Stimulated activated CD4-positive, alpha-beta T cell treated with anti-CD3 and anti-CD28 coated beads, Interleukin-1b, Interleukin-23, amount 100 ng/mL, for 24 hours (primary cell): ENCODE data around the gene P3H4.

Source experiments
- DNase-seq, 4 experiments: peaks; one replicate each; pipeline ENCODE4 v3.0.0-alpha.2; 2020; ENCODE audit warnings: low read depth in 4 of 4, low spot score in 1 of 4

The P3H4 gene

DNA sequence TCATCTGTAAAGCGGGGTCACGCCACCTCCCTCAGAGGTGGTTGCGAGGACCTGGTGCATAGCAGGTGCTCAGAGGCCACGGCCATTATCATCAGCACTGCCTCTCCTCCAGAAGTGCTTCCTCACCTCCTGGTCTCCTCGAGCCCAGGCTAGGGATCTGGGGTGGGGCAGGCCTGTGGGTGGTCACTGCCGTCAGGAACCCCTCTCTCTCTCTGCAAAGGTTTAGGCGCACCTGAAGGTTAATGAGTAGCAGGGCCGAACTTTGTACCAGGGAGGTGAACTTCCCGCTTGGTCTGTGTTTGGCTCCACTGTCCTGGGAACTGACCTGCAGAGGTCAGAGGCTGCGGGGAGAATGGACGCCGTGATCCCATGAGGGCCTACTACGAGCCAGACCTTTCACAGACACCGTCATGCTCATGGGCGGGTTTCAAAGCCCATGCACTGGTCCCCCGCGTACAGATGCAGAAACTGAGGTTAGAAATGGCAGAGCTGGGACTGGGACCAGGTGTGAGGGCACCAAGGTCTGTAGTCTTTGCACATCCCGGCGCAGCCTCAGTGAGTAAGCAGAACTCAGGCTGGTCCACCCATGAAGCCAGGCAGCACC, 39.1 kb downstream of the P3H4 start:
- no peak for DNase-seq

DNA sequence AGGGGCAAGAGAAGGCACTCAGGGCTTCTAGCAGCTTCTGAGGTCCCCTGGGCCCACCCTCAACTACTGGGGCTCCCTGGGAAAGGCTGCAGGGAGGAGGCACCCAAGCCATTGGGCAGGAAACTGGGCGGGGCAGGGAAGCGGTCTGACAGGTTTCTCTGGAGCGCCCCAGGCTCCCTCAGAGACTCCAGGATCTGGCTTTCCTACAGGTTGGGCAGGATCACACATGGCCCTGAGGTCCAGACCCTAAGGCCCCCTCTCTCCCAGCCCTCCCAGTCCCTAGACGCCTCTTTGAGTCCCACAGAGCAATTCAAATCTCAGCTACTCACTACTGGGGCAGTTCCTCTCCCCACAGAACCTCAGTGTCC, 39.5 kb downstream of the P3H4 start:
- DNase-seq, result no peak

DNA sequence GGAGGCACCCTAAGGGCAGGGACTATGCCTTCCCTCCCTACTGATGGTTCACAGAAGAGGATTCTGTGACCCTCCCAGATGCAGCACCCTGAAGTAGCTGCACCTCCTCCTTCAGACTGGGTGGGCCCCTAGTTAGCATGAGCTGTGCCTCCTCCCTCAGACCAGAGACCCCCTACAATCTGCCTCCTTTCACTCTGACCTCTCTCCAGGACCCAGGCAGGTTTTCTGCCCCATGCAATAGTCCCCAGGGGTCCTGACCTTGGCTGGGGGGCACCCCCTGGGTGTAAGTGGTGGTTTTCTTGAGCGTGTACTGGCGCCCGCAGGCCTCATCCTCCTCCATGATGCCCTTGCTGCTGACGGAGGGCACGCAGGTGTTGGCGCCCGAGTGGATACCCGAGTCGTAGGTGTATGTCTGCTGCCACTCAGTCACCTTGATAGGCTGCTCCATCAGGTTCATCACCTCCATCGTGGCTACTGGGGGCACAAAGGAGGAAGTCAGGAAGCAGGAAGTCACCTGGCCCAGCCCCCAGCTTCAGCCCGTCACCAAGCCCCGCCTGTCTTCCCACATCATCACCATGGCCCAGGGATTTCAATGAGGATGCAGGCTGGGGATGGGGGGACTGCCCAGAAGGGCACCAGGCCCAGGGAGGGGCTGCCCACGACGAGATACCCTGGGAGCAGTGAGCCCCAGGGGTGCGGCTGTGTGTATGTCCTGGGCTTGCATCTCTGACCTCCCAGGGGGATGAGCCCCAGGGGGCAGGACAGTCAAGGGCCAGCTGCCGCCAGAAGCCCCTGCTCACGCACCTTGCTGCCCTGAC, 40.2 kb downstream of the P3H4 start:
- no peak for DNase-seq

DNA sequence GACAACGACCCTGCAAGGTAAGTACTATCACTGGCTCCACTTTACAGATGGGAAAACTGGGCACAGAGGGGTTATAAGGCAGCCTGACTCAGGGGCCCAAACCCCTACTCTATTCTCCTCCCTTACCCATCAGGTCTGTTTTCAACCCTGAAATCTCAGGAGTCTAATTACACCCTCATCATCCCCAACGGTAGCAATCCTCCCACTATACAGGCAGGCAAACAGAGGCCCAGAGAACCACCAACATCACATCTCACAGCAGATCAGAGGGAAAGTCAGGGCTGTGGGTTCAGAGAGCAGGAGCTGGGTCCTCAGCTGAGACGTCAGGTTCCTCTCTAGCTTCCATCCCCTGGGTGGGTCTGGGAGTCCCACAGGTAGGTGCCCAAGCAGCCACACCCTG, 41.8 kb downstream of the P3H4 start:
- DNase-seq, result no peak

DNA sequence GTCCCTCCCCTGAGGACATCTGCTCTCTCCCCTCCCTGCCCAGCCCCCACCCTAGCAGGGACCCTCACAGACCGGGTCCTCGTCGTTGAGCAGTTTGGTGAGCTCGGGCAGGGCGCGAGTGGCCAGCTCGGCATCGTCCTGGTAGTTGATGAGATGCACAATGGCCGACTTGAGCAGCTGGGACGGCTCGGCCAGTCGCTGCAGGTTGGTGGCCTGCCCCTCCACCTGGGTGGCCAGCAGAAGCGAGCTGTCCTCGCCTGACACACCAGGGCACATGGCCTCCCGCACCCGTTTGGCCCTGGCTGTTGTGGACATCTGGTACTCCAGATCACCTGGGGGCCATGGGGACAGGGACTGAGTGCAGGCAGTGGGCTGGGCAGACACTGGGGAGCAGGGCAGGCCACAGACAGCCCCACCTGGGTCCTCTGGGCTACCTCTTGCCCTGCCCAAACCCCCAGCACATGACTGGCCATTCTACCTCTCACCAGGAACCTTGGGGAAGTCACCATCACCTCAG, 42.3 kb downstream of the P3H4 start:
- DNase-seq, result no peak

DNA sequence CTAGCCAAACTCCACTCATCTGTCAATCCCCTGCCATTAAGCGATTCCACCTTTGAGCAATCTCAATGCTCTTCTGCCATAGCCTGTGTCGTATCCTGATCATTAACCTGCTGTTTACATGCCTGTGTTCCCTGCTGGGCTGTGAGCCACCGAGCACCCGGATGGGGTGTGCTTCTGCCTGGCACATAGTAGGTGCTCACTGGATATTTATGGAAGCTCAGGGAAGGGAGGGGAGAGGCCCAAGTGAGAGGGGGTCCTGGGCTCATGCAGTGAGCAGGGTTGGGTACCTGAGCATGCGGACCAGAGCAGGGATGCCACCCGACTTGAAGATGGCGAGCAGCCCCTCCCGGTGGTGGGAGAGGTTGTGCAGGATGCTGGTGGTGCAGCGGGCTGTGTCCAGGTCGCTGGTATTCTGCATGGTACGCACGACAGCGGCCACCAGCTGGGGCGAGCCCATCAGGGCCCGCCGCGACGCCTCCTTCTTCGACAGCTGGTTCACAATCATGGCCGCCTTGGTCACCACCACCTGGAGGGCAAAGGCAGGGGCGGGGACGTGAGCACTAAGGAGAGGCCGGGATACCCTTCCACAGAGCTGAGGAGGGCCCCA, 43.0 kb downstream of the P3H4 start:
- DNase-seq, result no peak

DNA sequence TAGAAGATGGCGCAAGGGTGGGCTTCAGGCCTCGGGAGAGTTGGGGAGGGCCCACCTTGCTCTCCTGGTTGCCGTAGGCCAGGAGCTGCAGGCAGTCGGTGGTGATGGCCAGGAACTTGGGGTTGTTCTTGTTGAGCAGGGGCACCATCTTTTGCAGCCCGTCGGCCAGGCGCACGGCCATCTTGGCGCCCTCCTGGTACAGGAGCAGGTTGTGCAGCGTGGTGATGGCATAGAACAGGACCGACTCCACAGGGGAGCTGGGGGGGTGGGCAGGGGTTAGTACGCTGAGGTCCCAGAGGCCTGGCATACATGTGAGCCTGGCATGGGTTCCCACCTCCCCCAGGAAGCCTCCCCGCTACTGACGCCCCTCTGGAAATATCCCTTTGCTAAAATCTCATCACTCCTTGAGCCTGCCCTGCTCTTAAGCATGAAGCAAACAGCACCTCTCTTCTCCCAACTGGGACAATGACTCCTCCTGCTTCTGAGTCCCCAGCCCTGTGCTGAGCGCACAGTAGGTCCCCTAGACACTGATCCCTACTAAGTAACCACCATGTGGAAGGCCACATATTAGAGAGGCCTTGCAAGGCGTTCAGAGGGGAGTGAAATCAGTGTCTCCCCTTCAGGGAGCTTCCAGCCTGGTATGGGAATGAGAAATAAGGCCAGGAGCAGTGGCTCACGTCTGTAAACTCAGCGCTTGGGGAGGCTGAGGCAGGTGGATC, 44.3 kb downstream of the P3H4 start:
- no peak for DNase-seq

DNA sequence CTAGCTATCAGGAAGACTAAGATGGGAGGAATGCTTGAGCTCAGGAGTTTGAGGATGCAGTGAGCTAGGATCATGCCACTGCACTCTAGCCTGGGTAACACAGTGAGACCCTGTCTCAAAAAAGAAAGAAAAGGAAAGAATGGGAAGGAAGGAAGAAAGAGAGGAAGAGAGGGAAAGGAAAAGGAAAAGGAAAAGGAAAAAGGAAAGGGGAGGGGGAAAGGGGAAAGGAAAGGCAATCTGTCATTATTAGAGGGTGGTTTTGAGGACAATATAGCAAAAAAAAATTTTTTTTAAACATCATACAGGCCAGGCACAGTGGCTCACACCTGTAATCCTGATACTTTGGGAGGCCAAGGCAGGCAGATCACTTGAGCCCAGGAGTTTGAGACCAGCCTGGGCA, 45.6 kb downstream of the P3H4 start:
- no peak for DNase-seq

DNA sequence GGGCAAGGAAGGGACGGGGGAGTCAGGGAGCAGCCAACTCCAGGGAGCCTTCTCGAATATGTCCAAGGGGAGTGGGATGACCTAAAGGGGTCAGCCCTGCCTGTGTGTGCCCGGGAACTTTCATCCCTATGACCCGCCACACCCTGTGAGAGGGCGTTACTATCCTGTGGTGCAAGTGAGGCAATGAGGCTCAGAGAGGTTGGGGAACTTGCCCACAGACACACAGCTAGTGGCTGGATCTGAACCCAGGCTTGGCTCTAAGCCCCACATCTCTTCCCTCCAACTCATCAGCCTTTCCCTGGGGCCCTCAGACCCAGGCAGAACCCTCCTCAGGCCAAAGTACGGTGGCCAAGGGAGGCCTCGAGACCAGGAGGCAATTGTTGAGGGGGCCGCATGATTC, 48.4 kb downstream of the P3H4 start:
- DNase-seq, result no peak

DNA sequence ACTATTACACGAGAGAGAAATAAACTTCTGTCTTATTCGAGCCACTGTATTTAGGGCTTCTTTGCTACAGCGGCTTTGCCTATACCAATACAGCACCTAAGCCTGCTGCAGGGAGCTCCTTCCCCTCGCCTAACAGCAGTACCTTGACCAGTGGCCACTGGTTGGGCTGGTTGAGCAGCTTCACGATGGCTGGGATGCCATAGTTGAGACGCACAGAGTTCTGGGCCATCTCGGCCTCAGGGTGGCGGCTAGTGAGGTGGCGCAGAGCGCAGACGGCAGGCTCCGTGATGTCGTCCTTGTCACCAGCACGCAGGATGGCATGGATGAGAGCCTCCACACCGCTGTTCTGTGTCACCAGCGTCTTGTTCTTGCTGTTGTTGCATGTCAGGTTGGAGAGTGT, 48.9 kb downstream of the P3H4 start:
- no peak for DNase-seq

DNA sequence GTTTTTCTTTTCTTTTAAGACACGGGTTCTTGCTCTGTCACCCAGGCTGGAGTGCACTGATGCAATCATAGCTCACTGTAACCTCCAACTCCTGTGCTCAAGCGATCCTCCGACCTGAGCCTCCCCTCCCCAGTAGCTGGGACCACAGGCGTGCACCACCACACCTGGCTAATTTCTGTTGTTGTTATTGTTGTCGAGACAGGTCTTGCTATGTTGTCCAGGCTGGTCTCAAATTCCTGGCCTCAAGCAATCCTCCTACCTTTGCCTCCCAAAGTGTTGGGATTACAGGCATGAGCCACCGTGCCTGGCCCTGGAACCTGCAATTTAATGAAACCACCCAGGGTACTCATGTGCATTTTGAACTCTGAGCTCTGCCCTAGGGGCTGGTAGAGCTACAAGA, 49.4 kb downstream of the P3H4 start:
- DNase-seq, result no peak

DNA sequence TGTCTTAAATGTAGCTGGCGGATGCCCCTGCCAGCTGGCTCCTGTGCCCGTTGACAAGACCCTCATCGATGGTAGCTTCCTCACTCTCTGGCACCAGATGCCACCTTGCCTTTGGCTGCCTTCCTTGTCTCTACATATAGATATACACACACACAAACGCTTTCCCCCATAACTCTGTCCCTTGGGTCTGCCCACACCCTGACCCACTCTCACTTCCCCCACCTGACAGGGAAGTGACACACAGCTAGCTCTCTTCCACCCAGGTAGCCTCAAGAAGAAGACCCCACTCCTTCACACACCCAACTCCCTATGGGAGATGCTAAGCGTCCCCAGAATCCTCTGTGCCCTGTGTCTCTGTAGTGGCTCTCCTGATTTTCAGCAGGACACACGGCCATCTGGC, 50.9 kb downstream of the P3H4 start:
- no peak for DNase-seq

DNA sequence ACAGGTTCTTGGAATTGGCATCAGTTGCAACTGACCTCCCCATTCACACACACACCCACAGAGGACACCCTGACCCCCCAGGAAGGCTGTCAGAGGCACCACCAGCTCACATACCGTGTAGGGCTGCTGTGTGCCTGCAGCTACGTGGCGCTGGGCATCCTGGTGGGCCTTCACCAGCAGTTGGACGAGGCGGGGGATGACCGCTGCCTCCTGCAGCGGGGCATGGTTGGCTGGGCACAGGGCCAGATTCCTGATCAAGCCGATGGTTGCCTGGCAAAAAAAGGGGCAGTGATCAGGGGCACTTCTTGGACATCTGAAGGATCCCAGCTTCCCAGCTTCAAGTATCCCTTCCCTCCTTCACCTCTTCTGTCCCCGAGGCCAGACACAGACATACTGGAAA, 53.1 kb downstream of the P3H4 start:
- DNase-seq, result no peak

DNA sequence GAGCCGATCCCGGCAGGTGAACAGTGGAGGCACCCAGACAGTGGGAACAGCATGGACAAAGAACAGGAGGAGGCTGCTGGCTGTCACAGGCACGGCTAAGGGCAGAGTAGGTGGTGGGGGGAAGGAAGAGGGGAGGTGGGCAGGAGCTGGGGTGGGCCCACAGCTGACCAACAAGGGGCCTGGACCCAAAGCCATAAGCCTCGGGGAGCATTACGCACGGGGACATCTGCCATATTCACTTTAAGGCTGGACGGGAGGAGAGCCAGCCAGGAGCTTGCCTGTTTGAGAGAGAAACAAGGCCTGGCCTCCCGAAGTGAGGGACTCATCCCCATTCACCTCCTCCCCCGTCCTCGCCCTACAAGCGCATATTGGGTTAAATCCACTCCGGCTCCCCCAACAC, 57.7 kb downstream of the P3H4 start:
- DNase-seq, result no peak
